CD4-positive, alpha-beta T cell treated with Interleukin-12 subunit alpha and Interleukin-12 subunit beta, for 1 hour (primary cell): Measurements from ENCODE around the gene PPP2R3A.
"Not testable (repeated sequence)": the region's sequence is repeated elsewhere in the genome, so short reads cannot be mapped to it uniquely, and the experiment has no call there.

Experiments used
- DNase-seq: peaks from one replicate; pipeline ENCODE4 v3.0.0-alpha.2; 2020

Gene PPP2R3A

GRCh38 chr3:136105044-136105443 lies 139.5 kb downstream of the PPP2R3A start:
- no peak for DNase-seq

GRCh38 chr3:136106101-136106500 lies 140.6 kb downstream of the PPP2R3A start:
- no peak for DNase-seq

GRCh38 chr3:136109499-136109898 lies 144.0 kb downstream of the PPP2R3A start:
- DNase-seq = no peak

- DNase-seq = no peak
Observed at GRCh38 chr3:136110481-136110880, 145.0 kb downstream of the PPP2R3A start.

GRCh38 chr3:136114421-136114820 lies 148.9 kb downstream of the PPP2R3A start:
- DNase-seq = no peak

GRCh38 chr3:136119332-136119731 lies 153.8 kb downstream of the PPP2R3A start:
- not testable (repeated sequence) for DNase-seq

- DNase-seq = not testable (repeated sequence)
Observed at GRCh38 chr3:136119783-136120182, 154.3 kb downstream of the PPP2R3A start.

- DNase-seq = no peak
Observed at GRCh38 chr3:136120373-136121348, 155.1 kb downstream of the PPP2R3A start.

GRCh38 chr3:136122006-136122405 lies 156.5 kb downstream of the PPP2R3A start:
- DNase-seq = no peak

- DNase-seq = not testable (repeated sequence)
Observed at GRCh38 chr3:136131647-136132046, 166.1 kb downstream of the PPP2R3A start.

GRCh38 chr3:136134091-136134490 lies 168.6 kb downstream of the PPP2R3A start:
- no peak for DNase-seq

GRCh38 chr3:136135039-136135802 lies 169.7 kb downstream of the PPP2R3A start:
- DNase-seq = no peak

GRCh38 chr3:136136454-136136853 lies 170.9 kb downstream of the PPP2R3A start:
- no peak for DNase-seq

- DNase-seq = no peak
Observed at GRCh38 chr3:136141291-136141785, 175.8 kb downstream of the PPP2R3A start.

- no peak for DNase-seq
Observed at GRCh38 chr3:136141891-136142290, 176.4 kb downstream of the PPP2R3A start.

- no peak for DNase-seq
Observed at GRCh38 chr3:136142592-136142991, 177.1 kb downstream of the PPP2R3A start.

GRCh38 chr3:136144397-136144796 lies 178.9 kb downstream of the PPP2R3A start:
- DNase-seq = not testable (repeated sequence)

- DNase-seq = no peak
Observed at GRCh38 chr3:136146981-136147729, 181.6 kb downstream of the PPP2R3A start.

GRCh38 chr3:136149667-136150066 lies 184.1 kb downstream of the PPP2R3A start:
- no peak for DNase-seq

- DNase-seq = no peak
Observed at GRCh38 chr3:136151219-136151618, 185.7 kb downstream of the PPP2R3A start.

- no peak for DNase-seq
Observed at GRCh38 chr3:136152176-136152843, 186.8 kb downstream of the PPP2R3A start.

GRCh38 chr3:136152963-136153362 lies 187.4 kb downstream of the PPP2R3A start:
- no peak for DNase-seq
